Spleen (tissue), 7 donors: Measurements from ENCODE around the gene PRSS2.

Experiments
- CTCF ChIP-seq, 11 experiments: fragments of 200-600 bp in 7 of 11; fragments of 450-650 bp in 4 of 11; sonication (generic) in 4 of 11; IDR thresholded peaks in 8 of 11; conservative IDR thresholded peaks in 3 of 11; 1 replicate in 7 of 11; 2 replicates in 4 of 11; pipeline versions ENCODE4 v1.4.0 to v1.8.0; 2016 to 2021; ENCODE audit warnings: antibody characterized with exemption in 11 of 11, inconsistent platforms in 4 of 11, mild to moderate bottlenecking in 1 of 11
- POLR2A ChIP-seq, 3 donors: fragments of 450-650 bp; IDR thresholded peaks; one replicate each; pipeline ENCODE4 v1.5.1; 2017; ENCODE audit warnings: antibody characterized with exemption in 3 of 3, mild to moderate bottlenecking in 1 of 3
- POLR2AphosphoS5 ChIP-seq, 3 donors: sonication (generic); formaldehyde crosslinking; IDR thresholded peaks; one replicate each; pipeline ENCODE4 v1.5.1; 2017; ENCODE audit warnings: antibody characterized with exemption in 3 of 3
- donor health status: DM: no; HTN: no; CAD: no; lungs with moderate emphysema.
- donor health status: DM: no; HTN: no; CAD: no.
- donor health status: DM: no; HTN: no; CAD: no.

- TF ChIP-seq CTCF (IDR thresholded peaks at IDR 0.05 in 8 of 11, conservative IDR thresholded peaks at IDR 0.05 in 3 of 11) (no peak), POLR2A (IDR thresholded peaks at IDR 0.05) (no peak), POLR2AphosphoS5 (IDR thresholded peaks at IDR 0.05) (no peak)
Measured at GRCh38 chr7:142796001-142796500, 25.3 kb downstream of the PRSS2 start.
